Panc1 (cell line): Measurements from ENCODE around the gene SURF4. TPM values are rescaled to one million over a fixed set of nuclear protein-coding genes. Genes with fewer than 3 reads are reported as not detected.
"Not testable (repeated sequence)": the region's sequence is repeated elsewhere in the genome, so short reads cannot be mapped to it uniquely, and the experiment has no call there.

Experiments
- ATAC-seq: fragments of 200-7000 bp; cut with Tn5 transposase; 2 replicates; pipeline ENCODE4 v1.9.1; 2020; ENCODE audit warnings: mild to moderate bottlenecking, moderate library complexity
- BruUV-seq: library from RNA; stranded (reverse); fragments of 400-500 nt; replicated peaks from 2 replicates; lab custom pipeline; 2021; lab: Mats Ljungman, UMichigan
- CTCF ChIA-PET: fragments of 300-600 bp; sonication (Branson Sonifier 250); formaldehyde crosslinking; loops from one replicate; lab custom pipeline; 2022; ENCODE audit warnings: antibody characterized with exemption; lab: Charles Lee
- POLR2A ChIA-PET: fragments of 300-600 bp; sonication (Branson Sonifier 250); formaldehyde crosslinking; loops from one replicate; lab custom pipeline; 2022; ENCODE audit warnings: antibody characterized with exemption; lab: Charles Lee
- DNase-seq: peaks from one replicate; pipeline ENCODE4 v3.0.0-alpha.2; 2010; ENCODE audit warnings: low read depth, low spot score
- H3K27ac ChIP-seq: 2 replicates; pipeline ENCODE4 v1.5.1; 2011; ENCODE audit warnings: mild to moderate bottlenecking, low read length, inconsistent platforms
- H3K27me3 ChIP-seq: fragments of 200-500 bp; sonication (Bioruptor generic); 2 replicates; pipeline ENCODE4 v1.6.0; 2014; ENCODE audit warnings: low read length, inconsistent platforms; ENCODE audit not compliant: control insufficient read depth, insufficient read depth
- H3K36me3 ChIP-seq: fragments of 200-500 bp; sonication (Bioruptor generic); 2 replicates; pipeline ENCODE4 v1.5.1; 2014; ENCODE audit warnings: inconsistent platforms, mild to moderate bottlenecking, low read length, moderate library complexity; ENCODE audit not compliant: control insufficient read depth, insufficient read depth
- H3K4me1 ChIP-seq: 2 replicates; pipeline ENCODE4 v1.5.1; 2011; ENCODE audit warnings: inconsistent platforms, mild to moderate bottlenecking, low read length, moderate library complexity; ENCODE audit not compliant: control insufficient read depth, insufficient read depth
- H3K4me3 ChIP-seq, 2 experiments: 2 replicates each; pipeline ENCODE4 v1.5.1; 2011 to 2012; ENCODE audit warnings: low read depth in 2 of 2, low read length in 2 of 2, mild to moderate bottlenecking in 2 of 2, inconsistent platforms in 1 of 2, moderate library complexity in 1 of 2
- H3K9me3 ChIP-seq: fragments of 200-500 bp; sonication (Bioruptor generic); 2 replicates; pipeline ENCODE4 v1.5.1; 2014; ENCODE audit warnings: low read depth, mild to moderate bottlenecking, inconsistent platforms, low read length, moderate library complexity; ENCODE audit not compliant: control insufficient read depth, insufficient read depth
- POLR2AphosphoS5 ChIP-seq: IDR thresholded peaks from 2 replicates; pipeline ENCODE4 v1.6.1; 2012; ENCODE audit warnings: mild to moderate bottlenecking, low read depth, low read length, moderate library complexity
- SIN3A ChIP-seq: IDR thresholded peaks from 2 replicates; pipeline ENCODE4 v1.6.1; 2012; ENCODE audit warnings: low read depth, mild to moderate bottlenecking, low read length, moderate library complexity, borderline replicate concordance; ENCODE audit not compliant: insufficient read depth
- TCF7L2 ChIP-seq: IDR thresholded peaks from 2 replicates; pipeline ENCODE4 v1.6.1; 2011; ENCODE audit warnings: mild to moderate bottlenecking, low read depth, low read length, inconsistent platforms
- in situ Hi-C: cut with HindIII; loops from 2 replicates; pipeline ENCODE4 v1.10.0; 2016; ENCODE audit warnings: low sequenced_read_pairs, low pct_unique_long_range_greater_than_20kb
- intact Hi-C: fragments of 100-400 bp; cut with micrococcal nuclease; formaldehyde crosslinking; loops from one replicate; pipeline ENCODE4 v1.10.0; 2022; ENCODE audit not compliant: unreplicated experiment
- total RNA-seq: library from RNA; stranded (reverse); gene quantifications from one replicate; pipeline ENCODE4 v1.2.1, GENCODE V29; 2021; ENCODE audit not compliant: unreplicated experiment
- TF ChIP-seq, protein P1 (sequence below): fragments of 450-650 bp; IDR thresholded peaks from 2 replicates; pipeline ENCODE4 v1.5.1; 2017; ENCODE audit warnings: mild to moderate bottlenecking
- TF ChIP-seq, protein P2 (sequence below), 2 experiments: IDR thresholded peaks; 2 replicates each; pipeline ENCODE4 v1.6.1; 2011 to 2012; ENCODE audit warnings: low read depth in 2 of 2, control low read depth in 1 of 2, low read length in 1 of 2, mild to moderate bottlenecking in 1 of 2, moderate library complexity in 1 of 2; ENCODE audit not compliant: insufficient read depth in 1 of 2

Gene SURF4
- total RNA-seq, 1 experiment from 2014 or later, result 149 TPM

DNA sequence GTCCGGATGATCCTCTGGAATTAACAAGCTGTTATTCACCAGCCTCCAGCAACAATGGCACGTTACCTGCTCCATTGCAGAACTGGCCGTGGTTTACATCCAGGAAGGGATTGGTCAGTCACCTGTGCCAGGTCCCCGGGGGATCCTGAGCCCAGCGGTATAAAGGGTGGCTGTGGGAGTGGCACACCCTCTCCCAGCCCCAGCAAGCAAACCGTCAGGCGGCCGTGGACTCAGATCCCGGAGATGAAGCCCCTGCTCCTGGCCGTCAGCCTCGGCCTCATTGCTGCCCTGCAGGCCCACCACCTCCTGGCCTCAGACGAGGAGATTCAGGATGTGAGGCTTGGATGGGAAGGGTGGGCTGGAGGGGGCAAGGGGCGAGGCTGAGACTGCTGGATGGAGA, 58.3 kb downstream of the SURF4 start:
- intact Hi-C loops, ATAC-seq, CTCF ChIA-PET, H3K4me3 ChIP-seq, in situ Hi-C loops, H3K27me3 ChIP-seq, H3K9me3 ChIP-seq, H3K4me1 ChIP-seq, BruUV-seq, H3K27ac ChIP-seq, H3K36me3 ChIP-seq, POLR2A ChIA-PET, DNase-seq: not testable (repeated sequence)

DNA sequence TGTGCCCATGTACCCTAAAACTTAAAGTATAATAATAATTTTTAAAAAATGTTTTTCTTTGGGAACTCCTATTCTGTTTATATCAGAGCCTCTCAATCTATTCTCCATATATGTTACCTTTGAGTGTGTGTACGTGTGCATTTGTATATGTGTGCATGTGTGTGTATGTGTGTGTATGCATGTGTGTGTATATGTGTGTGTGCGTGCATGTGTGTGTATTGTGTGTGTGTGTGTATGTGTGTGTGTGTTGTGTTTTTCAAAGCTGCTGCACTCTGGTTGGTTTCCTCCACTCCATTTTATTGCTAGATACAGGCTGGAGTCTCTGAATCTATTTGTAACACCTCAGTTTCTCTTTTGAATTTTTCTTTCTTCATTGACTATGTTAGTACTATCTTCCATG, 59.9 kb downstream of the SURF4 start:
- POLR2A ChIA-PET, result no interaction called here
- CTCF ChIA-PET, result no interaction called here
- BruUV-seq, result no TSS peak
- no peak for ATAC-seq
- intact Hi-C loops (no loop called here), in situ Hi-C loops (no loop called here)
- Histone ChIP-seq H3K36me3 (no peaks in the 10 kb centered on the region), H3K27me3 (no peaks in the 10 kb centered on the region), H3K4me1 (no peaks in the 10 kb centered on the region), H3K4me3 (no peak overlapping the region), H3K27ac (no peak overlapping the region), H3K9me3 (no peaks in the 10 kb centered on the region)
- no peak for DNase-seq
- TF ChIP-seq POLR2AphosphoS5 (no peak), TCF7L2 (no peak), SIN3A (no peak)
- TF ChIP-seq, protein P1, sequence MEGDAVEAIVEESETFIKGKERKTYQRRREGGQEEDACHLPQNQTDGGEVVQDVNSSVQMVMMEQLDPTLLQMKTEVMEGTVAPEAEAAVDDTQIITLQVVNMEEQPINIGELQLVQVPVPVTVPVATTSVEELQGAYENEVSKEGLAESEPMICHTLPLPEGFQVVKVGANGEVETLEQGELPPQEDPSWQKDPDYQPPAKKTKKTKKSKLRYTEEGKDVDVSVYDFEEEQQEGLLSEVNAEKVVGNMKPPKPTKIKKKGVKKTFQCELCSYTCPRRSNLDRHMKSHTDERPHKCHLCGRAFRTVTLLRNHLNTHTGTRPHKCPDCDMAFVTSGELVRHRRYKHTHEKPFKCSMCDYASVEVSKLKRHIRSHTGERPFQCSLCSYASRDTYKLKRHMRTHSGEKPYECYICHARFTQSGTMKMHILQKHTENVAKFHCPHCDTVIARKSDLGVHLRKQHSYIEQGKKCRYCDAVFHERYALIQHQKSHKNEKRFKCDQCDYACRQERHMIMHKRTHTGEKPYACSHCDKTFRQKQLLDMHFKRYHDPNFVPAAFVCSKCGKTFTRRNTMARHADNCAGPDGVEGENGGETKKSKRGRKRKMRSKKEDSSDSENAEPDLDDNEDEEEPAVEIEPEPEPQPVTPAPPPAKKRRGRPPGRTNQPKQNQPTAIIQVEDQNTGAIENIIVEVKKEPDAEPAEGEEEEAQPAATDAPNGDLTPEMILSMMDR, result no peak
- TF ChIP-seq, protein P2, sequence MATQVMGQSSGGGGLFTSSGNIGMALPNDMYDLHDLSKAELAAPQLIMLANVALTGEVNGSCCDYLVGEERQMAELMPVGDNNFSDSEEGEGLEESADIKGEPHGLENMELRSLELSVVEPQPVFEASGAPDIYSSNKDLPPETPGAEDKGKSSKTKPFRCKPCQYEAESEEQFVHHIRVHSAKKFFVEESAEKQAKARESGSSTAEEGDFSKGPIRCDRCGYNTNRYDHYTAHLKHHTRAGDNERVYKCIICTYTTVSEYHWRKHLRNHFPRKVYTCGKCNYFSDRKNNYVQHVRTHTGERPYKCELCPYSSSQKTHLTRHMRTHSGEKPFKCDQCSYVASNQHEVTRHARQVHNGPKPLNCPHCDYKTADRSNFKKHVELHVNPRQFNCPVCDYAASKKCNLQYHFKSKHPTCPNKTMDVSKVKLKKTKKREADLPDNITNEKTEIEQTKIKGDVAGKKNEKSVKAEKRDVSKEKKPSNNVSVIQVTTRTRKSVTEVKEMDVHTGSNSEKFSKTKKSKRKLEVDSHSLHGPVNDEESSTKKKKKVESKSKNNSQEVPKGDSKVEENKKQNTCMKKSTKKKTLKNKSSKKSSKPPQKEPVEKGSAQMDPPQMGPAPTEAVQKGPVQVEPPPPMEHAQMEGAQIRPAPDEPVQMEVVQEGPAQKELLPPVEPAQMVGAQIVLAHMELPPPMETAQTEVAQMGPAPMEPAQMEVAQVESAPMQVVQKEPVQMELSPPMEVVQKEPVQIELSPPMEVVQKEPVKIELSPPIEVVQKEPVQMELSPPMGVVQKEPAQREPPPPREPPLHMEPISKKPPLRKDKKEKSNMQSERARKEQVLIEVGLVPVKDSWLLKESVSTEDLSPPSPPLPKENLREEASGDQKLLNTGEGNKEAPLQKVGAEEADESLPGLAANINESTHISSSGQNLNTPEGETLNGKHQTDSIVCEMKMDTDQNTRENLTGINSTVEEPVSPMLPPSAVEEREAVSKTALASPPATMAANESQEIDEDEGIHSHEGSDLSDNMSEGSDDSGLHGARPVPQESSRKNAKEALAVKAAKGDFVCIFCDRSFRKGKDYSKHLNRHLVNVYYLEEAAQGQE (IDR thresholded peaks at IDR 0.05; ENCODE audit: insufficient read depth in 1 of 2, low read depth in 2 of 2, low read length in 1 of 2), result no peak

Other genes with a start within 250 kb of the SURF4 start
- gene GBGT1, start 212.1 kb downstream of the SURF4 start, total RNA-seq, result 1.8 TPM
- not detected for gene OBP2B, start 166.8 kb downstream of the SURF4 start, total RNA-seq
- gene ABO, start 100.9 kb downstream of the SURF4 start, total RNA-seq, result 0.10 TPM
- gene SURF6, start 39.9 kb downstream of the SURF4 start, total RNA-seq, result 16.1 TPM
- 26.2 TPM for gene MED22, start 27.9 kb downstream of the SURF4 start, total RNA-seq
- 1,104 TPM for gene RPL7A, start 27.8 kb downstream of the SURF4 start, total RNA-seq
- gene SURF1, start 19.6 kb downstream of the SURF4 start, total RNA-seq, result 45.6 TPM
- 19.2 TPM for gene SURF2, start 19.5 kb downstream of the SURF4 start, total RNA-seq
- gene STKLD1, start 306 bp upstream of the SURF4 start, total RNA-seq, result 0.74 TPM
- 19.9 TPM for gene REXO4, start 42.0 kb upstream of the SURF4 start, total RNA-seq
- 3.4 TPM for gene ADAMTS13, start 46.3 kb upstream of the SURF4 start, total RNA-seq
- gene CACFD1, start 83.9 kb upstream of the SURF4 start, total RNA-seq, result 13.9 TPM
- 48.2 TPM for gene SLC2A6, start 103.0 kb upstream of the SURF4 start, total RNA-seq
- not detected for gene MYMK, start 148.9 kb upstream of the SURF4 start, total RNA-seq
- gene ADAMTSL2, start 158.6 kb upstream of the SURF4 start, total RNA-seq, result 0.10 TPM
- gene FAM163B, start 233.3 kb upstream of the SURF4 start, total RNA-seq, result not detected